GM21786 (cell line): ENCODE data around the gene ZNF445.
"Not testable (repeated sequence)": the region's sequence is repeated elsewhere in the genome, so short reads cannot be mapped to it uniquely, and the experiment has no call there.

Experiments used
- ATAC-seq: cut with Tn5 transposase; IDR thresholded peaks from one replicate; pipeline ENCODE4 v1.9.1; 2021; ENCODE audit not compliant: unreplicated experiment

Gene ZNF445

GRCh38 chr3:44476963-44477311 lies 533 bp downstream of the ZNF445 start:
- no peak for ATAC-seq

- ATAC-seq, result no peak
Measured at GRCh38 chr3:44476181-44476611, 1.3 kb downstream of the ZNF445 start.

GRCh38 chr3:44474886-44475285 lies 2.6 kb downstream of the ZNF445 start:
- not testable (repeated sequence) for ATAC-seq

GRCh38 chr3:44470430-44470829 lies 7.0 kb downstream of the ZNF445 start:
- no peak for ATAC-seq

- ATAC-seq, result no peak
Measured at GRCh38 chr3:44469914-44470313, 7.6 kb downstream of the ZNF445 start.

GRCh38 chr3:44468572-44469520 lies 8.6 kb downstream of the ZNF445 start:
- no peak for ATAC-seq

- not testable (repeated sequence) for ATAC-seq
Measured at GRCh38 chr3:44468099-44468537, 9.4 kb downstream of the ZNF445 start.

GRCh38 chr3:44467241-44467640 lies 10.2 kb downstream of the ZNF445 start:
- ATAC-seq, result no peak

GRCh38 chr3:44464920-44465319 lies 12.6 kb downstream of the ZNF445 start:
- ATAC-seq, result not testable (repeated sequence)

- no peak for ATAC-seq
Measured at GRCh38 chr3:44464509-44464908, 13.0 kb downstream of the ZNF445 start.

- not testable (repeated sequence) for ATAC-seq
Measured at GRCh38 chr3:44460050-44460449, 17.4 kb downstream of the ZNF445 start.

GRCh38 chr3:44455318-44455717 lies 22.2 kb downstream of the ZNF445 start:
- no peak for ATAC-seq

GRCh38 chr3:44454258-44454657 lies 23.2 kb downstream of the ZNF445 start:
- no peak for ATAC-seq

GRCh38 chr3:44451441-44451840 lies 26.0 kb downstream of the ZNF445 start:
- ATAC-seq, result no peak

- ATAC-seq, result no peak
Measured at GRCh38 chr3:44446929-44447328, 30.5 kb downstream of the ZNF445 start.

- ATAC-seq, result no peak
Measured at GRCh38 chr3:44445786-44446185, 31.7 kb downstream of the ZNF445 start.

GRCh38 chr3:44444896-44445691 lies 32.4 kb downstream of the ZNF445 start:
- ATAC-seq, result no peak

- no peak for ATAC-seq
Measured at GRCh38 chr3:44444437-44444836, 33.0 kb downstream of the ZNF445 start.

GRCh38 chr3:44442596-44443309 lies 34.7 kb downstream of the ZNF445 start:
- ATAC-seq, result no peak

- ATAC-seq, result peak; percentile 98
Measured at GRCh38 chr3:44439499-44440295, 37.8 kb downstream of the ZNF445 start.
